ENCODE results near the gene NXF3. TPM values are rescaled to one million over a fixed set of nuclear protein-coding genes. Genes with fewer than 3 reads are reported as not detected.

NXF3 gene
- total RNA-seq, 4 donors from 2014 or later, result 0.26 to 0.38 TPM; not detected in 2

DNA sequence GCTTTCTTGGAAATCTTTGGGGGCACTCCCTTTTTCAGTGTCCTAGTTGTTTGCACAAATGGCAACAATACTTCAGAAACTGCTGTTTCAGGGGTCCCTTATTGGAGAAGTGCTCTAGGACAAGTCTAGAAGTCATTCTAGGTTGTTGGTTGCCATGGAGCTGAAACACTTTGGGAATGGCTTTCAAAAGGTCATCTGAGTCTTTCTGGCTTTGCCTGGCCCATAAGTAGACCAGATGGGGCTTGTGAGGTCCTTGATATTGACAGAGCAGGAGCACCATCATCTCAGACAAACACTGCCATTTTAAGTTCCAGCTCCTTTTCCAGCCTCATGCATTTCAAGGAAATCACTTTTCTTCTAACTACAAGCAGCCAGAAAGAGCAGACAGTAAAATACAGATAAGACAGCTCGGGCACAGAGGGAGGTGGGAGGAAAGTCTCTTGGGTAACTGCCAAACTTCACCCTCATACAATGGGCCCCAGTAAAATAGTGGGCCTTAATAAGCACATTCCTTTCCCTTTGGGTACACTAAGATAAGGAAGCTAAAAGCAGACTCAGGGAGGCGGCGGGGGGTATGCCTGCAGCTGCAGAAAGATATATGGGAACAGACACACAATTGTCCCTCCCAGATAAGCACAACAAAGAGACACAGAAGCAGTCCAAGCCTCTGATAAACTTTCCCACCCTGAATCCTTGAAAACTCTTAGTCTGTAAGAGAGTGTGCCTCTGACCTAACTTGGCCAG is 8.5 kb upstream of the NXF3 start:
- Histone ChIP-seq H3K27me3 (no peaks in the 10 kb centered on the region), H3K4me1 (no peaks in the 10 kb centered on the region), H3K36me3 (no peaks in the 10 kb centered on the region), H3K4me3 (no peak overlapping the region), H3K27ac (no peak overlapping the region), H3K9me3 (no peaks in the 10 kb centered on the region)
- TF ChIP-seq, protein P1, sequence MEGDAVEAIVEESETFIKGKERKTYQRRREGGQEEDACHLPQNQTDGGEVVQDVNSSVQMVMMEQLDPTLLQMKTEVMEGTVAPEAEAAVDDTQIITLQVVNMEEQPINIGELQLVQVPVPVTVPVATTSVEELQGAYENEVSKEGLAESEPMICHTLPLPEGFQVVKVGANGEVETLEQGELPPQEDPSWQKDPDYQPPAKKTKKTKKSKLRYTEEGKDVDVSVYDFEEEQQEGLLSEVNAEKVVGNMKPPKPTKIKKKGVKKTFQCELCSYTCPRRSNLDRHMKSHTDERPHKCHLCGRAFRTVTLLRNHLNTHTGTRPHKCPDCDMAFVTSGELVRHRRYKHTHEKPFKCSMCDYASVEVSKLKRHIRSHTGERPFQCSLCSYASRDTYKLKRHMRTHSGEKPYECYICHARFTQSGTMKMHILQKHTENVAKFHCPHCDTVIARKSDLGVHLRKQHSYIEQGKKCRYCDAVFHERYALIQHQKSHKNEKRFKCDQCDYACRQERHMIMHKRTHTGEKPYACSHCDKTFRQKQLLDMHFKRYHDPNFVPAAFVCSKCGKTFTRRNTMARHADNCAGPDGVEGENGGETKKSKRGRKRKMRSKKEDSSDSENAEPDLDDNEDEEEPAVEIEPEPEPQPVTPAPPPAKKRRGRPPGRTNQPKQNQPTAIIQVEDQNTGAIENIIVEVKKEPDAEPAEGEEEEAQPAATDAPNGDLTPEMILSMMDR (IDR thresholded peaks at IDR 0.05), result no peak
- no peak for TF ChIP-seq POLR2A (IDR thresholded peaks at IDR 0.05)
- DNase-seq, result no peak
- WGBS, 2 donors, result 51 to 60% methylated on average over 2 to 3 of the region's 3 CpGs
- intact Hi-C loops (cut with DNase I), result no loop called here

DNA sequence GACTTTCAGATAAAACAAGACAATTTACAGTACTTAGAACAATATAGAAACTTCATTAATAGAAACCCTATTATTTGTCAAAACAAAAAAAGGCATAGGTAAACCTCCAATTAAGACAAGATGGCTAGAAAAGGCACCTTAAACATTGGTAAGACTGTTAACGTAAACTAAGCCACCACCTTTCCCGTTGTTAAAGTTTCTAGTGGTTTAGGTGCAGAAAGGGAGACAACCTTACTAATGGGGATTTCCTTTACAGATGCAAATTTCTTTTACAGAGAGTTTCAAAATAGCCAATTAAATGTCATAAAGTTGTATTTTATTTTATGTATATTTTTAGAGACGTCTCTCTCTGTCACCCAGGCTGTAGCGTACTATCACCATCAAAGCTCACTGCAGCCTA is 7.5 kb upstream of the NXF3 start:
- Histone ChIP-seq H3K9me3 (no peaks in the 10 kb centered on the region), H3K36me3 (no peaks in the 10 kb centered on the region), H3K4me1 (no peaks in the 10 kb centered on the region), H3K27ac (no peak overlapping the region), H3K27me3 (no peaks in the 10 kb centered on the region), H3K4me3 (no peak overlapping the region)
- 74 to 85% methylated on average over 4 of the region's 4 CpGs for WGBS, 2 donors
- DNase-seq, result no peak
- intact Hi-C loops (cut with DNase I), result no loop called here
- TF ChIP-seq POLR2A (IDR thresholded peaks at IDR 0.05), result no peak
- TF ChIP-seq, protein P1 (IDR thresholded peaks at IDR 0.05), result no peak

DNA sequence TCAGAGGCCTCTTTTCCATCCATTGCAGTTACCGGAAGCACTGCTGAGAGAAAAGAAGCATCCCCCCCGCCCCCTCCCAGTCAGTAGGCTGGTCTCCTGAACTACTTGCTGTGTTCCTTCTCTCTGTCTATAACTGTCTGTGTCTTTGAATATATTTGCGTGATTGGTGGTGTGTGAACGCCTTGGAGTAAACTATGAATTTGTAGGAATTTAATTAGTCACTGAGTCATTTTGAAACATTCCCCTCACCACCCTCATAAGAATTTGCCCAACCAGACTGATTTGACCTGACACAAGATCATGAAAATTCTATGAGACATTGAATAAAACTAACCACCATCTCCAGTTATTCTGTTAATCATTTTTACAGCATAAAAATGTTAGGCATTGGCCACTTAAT is 6.7 kb upstream of the NXF3 start:
- no peak for DNase-seq
- Histone ChIP-seq H3K9me3 (no peaks in the 10 kb centered on the region), H3K27me3 (no peaks in the 10 kb centered on the region), H3K36me3 (no peaks in the 10 kb centered on the region), H3K4me3 (no peak overlapping the region), H3K27ac (no peak overlapping the region), H3K4me1 (no peaks in the 10 kb centered on the region)
- 20 to 70% methylated on average over 1 to 4 of the region's 4 CpGs for WGBS, 2 donors
- intact Hi-C loops (cut with DNase I), result no loop called here
- TF ChIP-seq POLR2A (IDR thresholded peaks at IDR 0.05), result no peak
- TF ChIP-seq, protein P1 (IDR thresholded peaks at IDR 0.05), result no peak

DNA sequence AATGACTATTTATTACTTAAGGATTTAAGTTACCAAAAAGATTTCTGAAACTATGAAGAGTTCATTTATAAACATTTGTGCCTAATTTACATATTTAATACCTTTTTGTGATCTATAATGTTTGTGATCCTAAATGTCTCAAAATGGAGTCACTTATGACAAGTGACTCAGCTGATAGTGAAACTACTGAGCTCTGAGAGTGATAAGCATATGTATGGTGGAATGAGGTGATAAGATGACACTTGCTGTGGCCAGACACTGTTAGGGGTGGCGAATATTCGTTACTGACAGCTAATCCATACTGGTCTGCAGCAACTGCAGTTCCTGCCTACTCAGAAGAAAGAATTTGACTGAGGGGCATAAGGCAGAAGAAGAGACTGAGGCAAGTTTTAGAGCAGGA is 5.5 kb upstream of the NXF3 start:
- WGBS, 2 donors, result 63 to 71% methylated on average over 2 of the region's 2 CpGs

DNA sequence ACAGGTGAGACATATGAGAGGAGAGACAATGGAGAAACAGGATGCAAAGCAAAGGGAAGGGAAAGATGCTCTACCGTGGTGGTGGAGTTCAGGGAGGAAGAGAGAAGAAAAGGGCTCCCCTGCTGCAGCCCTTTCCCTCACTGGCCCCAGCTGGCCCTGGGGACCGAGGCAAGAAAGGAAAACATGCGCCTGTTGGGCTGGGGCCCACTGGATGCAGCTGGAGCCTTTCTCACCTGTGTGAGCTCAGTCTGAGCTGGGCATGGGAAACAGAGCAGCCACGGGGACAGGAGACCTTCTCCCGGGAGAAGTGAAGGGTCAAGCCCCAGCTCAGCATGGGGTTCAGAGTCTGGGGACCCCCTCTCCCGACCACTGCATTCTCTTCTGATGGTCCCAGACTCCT is 11.9 kb downstream of the NXF3 start:
- no peak for TF ChIP-seq POLR2A (IDR thresholded peaks at IDR 0.05)
- TF ChIP-seq, protein P1 (IDR thresholded peaks at IDR 0.05), result no peak
- H3K27me3 ChIP-seq, result no peaks in the 10 kb centered on the region
- no peak for DNase-seq
- no peak overlapping the region for H3K27ac ChIP-seq
- no peaks in the 10 kb centered on the region for H3K9me3 ChIP-seq
- no peaks in the 10 kb centered on the region for H3K36me3 ChIP-seq
- 61 to 64% methylated on average over 3 to 6 of the region's 6 CpGs for WGBS, 2 donors
- H3K4me3 ChIP-seq, result no peak overlapping the region
- intact Hi-C loops (cut with DNase I), result no loop called here
- no peaks in the 10 kb centered on the region for H3K4me1 ChIP-seq

More for the DNA sequence above, 5.5 kb upstream of the NXF3 start:
- no peaks in the 10 kb centered on the region for H3K36me3 ChIP-seq
- no peaks in the 10 kb centered on the region for H3K9me3 ChIP-seq
- DNase-seq, result no peak
- H3K4me1 ChIP-seq, result no peaks in the 10 kb centered on the region
- H3K27ac ChIP-seq, result no peak overlapping the region
- no peaks in the 10 kb centered on the region for H3K27me3 ChIP-seq
- intact Hi-C loops (cut with DNase I), result no loop called here
- TF ChIP-seq, protein P1 (IDR thresholded peaks at IDR 0.05), result no peak
- no peak for TF ChIP-seq POLR2A (IDR thresholded peaks at IDR 0.05)
- no peak overlapping the region for H3K4me3 ChIP-seq

Measured in esophagus squamous epithelium (tissue), 5 donors.